GM18858 (cell line): ENCODE data around the gene NIPAL1.

Experiments used
- ATAC-seq: cut with Tn5 transposase; IDR thresholded peaks from one replicate; pipeline ENCODE4 v1.9.1; 2021; ENCODE audit not compliant: unreplicated experiment

NIPAL1 gene

GRCh38 chr4:48025005-48025404 lies 8.4 kb downstream of the NIPAL1 start:
- ATAC-seq = no peak

- ATAC-seq = peak; percentile 81
These were observed 11.1 kb downstream of the NIPAL1 start for GRCh38 chr4:48027653-48028052.

GRCh38 chr4:48028696-48029095 lies 12.1 kb downstream of the NIPAL1 start:
- ATAC-seq = peak; percentile 58

- ATAC-seq = no peak
These were observed 13.9 kb downstream of the NIPAL1 start for GRCh38 chr4:48030470-48030869.

- no peak for ATAC-seq
These were observed 15.4 kb downstream of the NIPAL1 start for GRCh38 chr4:48031802-48032525.

GRCh38 chr4:48032721-48033120 lies 16.1 kb downstream of the NIPAL1 start:
- ATAC-seq = no peak

GRCh38 chr4:48033412-48033811 lies 16.8 kb downstream of the NIPAL1 start:
- no peak for ATAC-seq

- ATAC-seq = no peak
These were observed 17.3 kb downstream of the NIPAL1 start for GRCh38 chr4:48033825-48034413.

- ATAC-seq = no peak
These were observed 19.4 kb downstream of the NIPAL1 start for GRCh38 chr4:48035952-48036351.

- no peak for ATAC-seq
These were observed 20.5 kb downstream of the NIPAL1 start for GRCh38 chr4:48037117-48037462.

- no peak for ATAC-seq
These were observed 22.1 kb downstream of the NIPAL1 start for GRCh38 chr4:48038666-48039065.

- ATAC-seq = no peak
These were observed 23.0 kb downstream of the NIPAL1 start for GRCh38 chr4:48039561-48039960.

- ATAC-seq = no peak
These were observed 25.1 kb downstream of the NIPAL1 start for GRCh38 chr4:48041535-48042137.

- no peak for ATAC-seq
These were observed 26.4 kb downstream of the NIPAL1 start for GRCh38 chr4:48042979-48043461.

GRCh38 chr4:48043504-48043903 lies 26.9 kb downstream of the NIPAL1 start:
- ATAC-seq = no peak

GRCh38 chr4:48044298-48044697 lies 27.7 kb downstream of the NIPAL1 start:
- ATAC-seq = no peak

- no peak for ATAC-seq
These were observed 29.5 kb downstream of the NIPAL1 start for GRCh38 chr4:48046059-48046458.

GRCh38 chr4:48047421-48047844 lies 30.9 kb downstream of the NIPAL1 start:
- peak; percentile 95 for ATAC-seq

- ATAC-seq = no peak
These were observed 31.3 kb downstream of the NIPAL1 start for GRCh38 chr4:48047896-48048295.

GRCh38 chr4:48049483-48049882 lies 32.9 kb downstream of the NIPAL1 start:
- ATAC-seq = no peak

- ATAC-seq = no peak
These were observed 34.5 kb downstream of the NIPAL1 start for GRCh38 chr4:48051078-48051477.
